Inferior parietal cortex (tissue), 1 donor: Measurements from ENCODE around the gene DEDD.

ENCODE experiments used
- DNase-seq: peaks from one replicate; pipeline ENCODE4 v3.0.0-alpha.2; 2016; ENCODE audit errors: extremely low spot score

The DEDD gene

DNA sequence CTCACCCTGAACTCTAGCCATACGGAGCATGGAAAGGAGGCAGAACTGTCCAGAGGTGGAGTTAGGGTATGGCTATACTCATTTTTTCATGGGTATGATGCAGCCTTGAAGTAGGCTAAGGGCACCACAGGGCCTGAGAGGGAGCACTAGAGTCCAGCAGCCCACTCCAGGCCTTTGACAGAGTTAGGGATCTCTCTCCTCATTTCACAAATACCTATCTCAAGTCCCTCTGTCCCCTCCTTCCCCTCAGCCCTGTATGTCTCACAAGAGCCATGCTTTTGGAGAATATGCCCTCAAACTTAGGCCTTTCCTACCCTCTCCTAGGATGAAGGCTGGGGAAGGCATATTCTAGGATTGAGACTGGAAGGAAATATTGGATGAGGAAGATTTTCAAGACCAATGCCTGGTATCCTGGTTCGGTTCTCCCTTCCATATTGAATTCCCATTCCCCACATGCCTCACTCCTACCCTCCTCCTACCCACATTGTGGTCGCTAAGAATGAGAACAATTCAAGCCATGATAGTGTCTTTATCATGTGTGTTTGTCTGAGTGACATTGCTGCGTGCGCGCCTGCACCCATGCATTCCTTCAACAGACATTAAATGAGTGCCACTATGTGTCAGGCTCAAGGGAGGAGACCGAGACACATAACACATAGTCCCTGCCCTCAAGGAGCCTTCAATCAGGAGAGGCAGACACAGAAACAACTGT, 40.5 kb downstream of the DEDD start:
- DNase-seq: no peak

DNA sequence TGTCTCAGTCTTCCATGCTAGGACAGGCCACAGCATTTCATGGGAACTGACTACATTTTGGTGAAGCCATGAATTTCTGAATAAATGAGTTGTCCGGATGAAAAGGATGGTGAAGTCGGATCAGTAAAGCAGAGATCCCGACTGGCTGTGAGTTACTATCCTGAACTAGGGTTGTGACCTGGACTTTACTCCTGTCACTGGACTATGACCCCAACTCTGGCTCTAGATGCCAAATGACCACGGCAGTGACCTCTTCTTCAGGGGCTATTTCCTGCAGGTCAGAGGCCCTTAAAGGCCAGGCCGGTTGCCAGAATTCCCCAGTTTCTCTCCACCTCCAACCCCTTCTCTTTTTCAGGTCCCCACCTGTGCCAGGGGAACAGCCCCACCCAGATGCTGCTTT, 41.4 kb downstream of the DEDD start:
- DNase-seq: no peak

GRCh38 chr1:161090617-161091016, 41.9 kb downstream of the DEDD start:
- DNase-seq: no peak

DNA sequence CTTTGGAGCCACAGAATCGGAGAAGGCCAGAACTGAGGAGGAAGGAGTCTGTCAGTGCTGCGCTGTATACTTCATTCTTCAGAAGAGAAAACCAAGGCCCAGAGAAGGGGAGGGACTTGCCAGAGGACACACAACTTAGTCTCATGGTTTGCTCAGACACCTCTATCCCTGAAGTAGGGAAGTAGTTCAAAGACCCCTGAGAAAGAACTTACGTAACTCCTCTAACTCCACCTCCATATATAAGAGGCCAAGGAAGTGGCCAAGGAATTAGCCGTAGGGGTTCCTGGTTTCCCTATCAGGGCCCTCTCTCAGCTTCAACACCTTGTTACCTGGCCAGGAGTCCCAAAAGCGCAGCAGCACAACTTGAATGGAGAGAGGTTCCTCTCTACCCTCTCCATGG, 42.5 kb downstream of the DEDD start:
- DNase-seq: no peak

- no peak for DNase-seq
Observed at GRCh38 chr1:161089251-161089924, 43.1 kb downstream of the DEDD start, which contains the start of gene NECTIN4. NECTIN4 (minus strand) TSS chr1:161089558; CDS start chr1:161089296, 262 bp downstream.

- DNase-seq: no peak
Observed at GRCh38 chr1:161088587-161089110, 43.8 kb downstream of the DEDD start.

- DNase-seq: no peak
Observed at GRCh38 chr1:161086457-161086856, 46.0 kb downstream of the DEDD start.

DNA sequence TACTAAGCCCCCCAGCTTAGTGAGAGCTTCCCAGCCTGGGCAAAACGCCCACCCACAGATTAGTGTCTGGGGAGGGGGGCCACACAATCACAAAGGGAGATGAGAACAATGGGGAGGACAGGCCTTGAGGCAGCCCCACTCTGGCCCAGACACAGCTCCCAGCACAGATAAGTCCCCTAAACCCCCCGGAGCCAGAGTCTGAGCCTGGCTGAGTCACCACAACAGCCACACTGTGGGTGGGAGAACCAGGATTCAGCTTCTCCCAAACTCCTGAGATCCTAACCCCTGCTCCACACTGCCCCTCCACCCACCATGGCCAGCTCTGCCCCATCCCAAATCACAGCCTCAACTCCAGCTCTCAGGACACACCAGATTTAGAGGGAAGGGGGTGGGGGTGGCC, 47.3 kb downstream of the DEDD start:
- no peak for DNase-seq

DNA sequence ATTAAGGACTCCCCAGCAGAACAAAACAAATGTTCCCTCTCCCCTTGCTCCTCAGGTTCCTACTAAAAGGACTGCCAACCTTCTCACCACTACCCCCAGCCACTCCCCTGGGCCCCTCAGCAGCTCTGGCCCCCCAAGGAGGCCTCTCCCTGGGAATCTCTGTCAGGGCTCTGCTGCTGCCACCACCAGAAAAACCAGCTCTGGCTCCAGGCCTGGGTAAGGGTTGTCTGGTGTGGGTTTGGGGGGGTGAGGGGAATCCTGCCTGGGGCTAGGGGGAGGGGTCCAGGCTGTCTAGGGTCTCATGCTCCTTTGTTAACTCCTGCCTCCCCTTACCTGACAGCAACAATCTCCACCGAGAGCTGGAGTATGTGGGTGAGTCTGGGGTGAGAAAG, 47.9 kb downstream of the DEDD start:
- no peak for DNase-seq

DNA sequence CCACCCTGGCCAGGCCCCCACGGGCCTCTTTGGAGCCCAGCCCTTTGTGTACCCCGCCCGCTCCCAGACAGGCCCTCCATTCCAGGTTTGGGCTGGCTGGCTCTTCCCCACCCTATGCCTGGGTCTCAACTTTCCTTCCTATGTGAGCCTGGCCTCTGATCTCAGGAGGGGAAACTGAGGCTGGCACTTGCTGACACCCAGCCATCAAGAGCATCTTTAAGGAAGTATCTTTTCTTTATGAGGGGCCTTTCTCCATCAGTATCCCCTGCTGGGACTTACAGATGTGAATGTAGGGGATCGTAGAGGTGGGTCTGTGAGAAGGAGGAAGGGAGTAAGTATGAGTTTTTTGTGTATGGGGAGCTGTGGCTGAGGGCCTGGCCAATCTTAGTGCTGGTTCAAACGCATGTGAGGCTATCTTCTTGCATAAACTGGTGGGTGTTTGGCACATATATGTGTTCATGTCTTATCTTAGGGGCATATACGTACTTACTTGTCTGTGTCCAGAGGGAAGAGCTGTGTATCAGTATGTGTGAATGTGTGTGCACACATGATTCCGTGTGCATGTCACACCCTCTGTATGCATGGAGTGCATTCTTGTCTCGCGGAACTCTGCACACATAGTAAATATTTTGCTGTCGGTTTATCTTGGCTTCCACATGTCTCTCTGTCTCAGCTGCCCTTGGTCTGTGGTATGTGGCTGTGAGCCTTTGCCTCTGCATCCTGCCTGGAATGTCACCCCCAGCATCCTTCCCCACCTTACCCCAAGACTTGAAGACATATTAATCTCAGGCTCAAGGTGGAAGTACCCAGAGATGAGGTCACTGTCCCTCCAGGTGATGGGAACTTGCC, 48.5 kb downstream of the DEDD start:
- DNase-seq: no peak

- DNase-seq: no peak
Observed at GRCh38 chr1:161082996-161083747, 49.3 kb downstream of the DEDD start.

GRCh38 chr1:161082483-161082882, 50.0 kb downstream of the DEDD start:
- no peak for DNase-seq

GRCh38 chr1:161081519-161081918, 50.9 kb downstream of the DEDD start:
- no peak for DNase-seq

GRCh38 chr1:161080441-161081405, 51.7 kb downstream of the DEDD start:
- DNase-seq: no peak

DNA sequence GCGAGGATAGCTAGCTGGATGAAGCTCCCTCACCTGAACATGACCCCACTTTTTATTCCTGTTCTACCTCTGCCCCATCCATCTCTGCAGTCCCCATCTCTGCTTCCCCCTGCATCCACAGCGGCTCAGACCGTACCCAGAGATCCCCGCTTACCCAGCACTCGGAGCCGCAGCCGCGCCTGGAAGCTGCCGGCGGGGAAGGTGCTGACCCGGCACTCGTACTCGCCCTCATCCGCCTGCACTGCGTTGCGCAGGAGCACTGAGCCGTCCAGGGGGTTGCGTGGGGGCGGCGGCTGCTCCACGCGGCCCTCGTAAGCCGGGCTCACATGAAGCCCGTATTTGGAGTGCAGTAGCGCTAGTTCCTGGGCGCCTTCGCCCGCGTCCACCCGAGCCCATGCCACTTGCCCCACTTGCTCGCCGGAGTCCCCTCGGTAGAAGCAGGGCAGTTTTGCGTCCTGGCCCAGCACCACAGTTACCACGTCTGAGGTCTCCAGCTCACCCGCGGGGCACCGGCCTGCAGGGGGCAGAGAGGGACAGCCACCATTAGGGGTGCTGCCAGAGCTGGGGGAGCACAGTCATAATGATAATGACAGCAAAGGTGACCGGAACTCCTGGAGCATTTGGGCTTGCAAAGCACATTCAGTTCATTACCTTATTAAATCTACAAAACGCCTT, 52.9 kb downstream of the DEDD start:
- DNase-seq: no peak

- no peak for DNase-seq
Observed at GRCh38 chr1:161077426-161077825, 55.0 kb downstream of the DEDD start.

DNA sequence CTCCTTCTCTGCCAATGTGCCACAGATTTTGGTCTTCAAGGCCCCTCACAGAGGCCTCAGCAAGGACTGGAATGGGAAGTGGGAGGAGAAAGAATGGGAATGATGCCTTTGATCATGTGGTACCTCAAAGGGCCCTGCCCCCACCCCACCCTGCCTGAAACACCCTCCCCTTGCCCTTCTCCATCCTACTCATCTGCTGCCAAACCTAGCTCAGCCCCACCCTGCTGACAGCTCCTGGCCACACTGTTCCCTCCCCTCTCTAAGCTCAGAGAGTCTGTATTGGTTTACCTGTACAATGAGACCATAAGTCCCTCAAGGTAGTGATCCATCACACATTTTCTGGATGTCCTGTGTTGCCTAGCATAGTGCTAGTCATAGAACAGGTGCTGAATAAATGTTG, 56.1 kb downstream of the DEDD start:
- DNase-seq: no peak

DNA sequence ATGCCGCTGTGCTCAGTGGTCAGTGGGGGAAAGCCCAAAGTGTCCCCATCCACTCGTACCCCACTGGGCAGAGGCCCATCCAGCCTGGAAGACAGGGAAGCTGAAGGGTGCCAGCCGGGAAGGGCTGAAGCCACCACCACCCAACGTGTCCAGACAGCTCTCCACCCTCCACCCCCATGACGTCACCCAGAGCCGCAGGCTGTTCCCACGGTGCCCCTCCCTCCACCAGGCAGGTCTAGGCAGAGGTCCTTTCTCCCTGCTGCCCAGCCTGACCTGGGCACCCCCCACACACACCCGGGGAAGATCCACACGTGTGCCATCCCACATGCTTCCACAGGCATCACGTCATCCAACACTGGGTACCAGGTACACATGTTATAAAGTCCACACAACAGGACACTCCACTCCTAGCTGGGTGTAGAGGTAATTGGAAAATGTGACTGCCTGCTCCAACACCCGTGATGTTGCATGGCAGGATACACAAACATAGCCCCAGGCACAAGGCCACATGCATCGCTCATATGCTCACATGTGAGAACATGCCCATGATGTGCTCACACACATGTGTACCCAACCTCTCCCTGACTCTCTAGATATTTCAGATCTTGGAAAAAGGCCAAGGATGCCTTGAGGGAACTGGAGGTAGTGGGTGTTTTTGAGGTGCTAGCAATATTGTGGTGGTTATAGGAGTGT, 57.6 kb downstream of the DEDD start:
- no peak for DNase-seq

- DNase-seq: no peak
Observed at GRCh38 chr1:161073474-161074121, 58.9 kb downstream of the DEDD start.
